ENCODE data around the gene SLCO3A1. TPM values are rescaled to one million over a fixed set of nuclear protein-coding genes. Genes with fewer than 3 reads are reported as not detected.

The SLCO3A1 gene
- total RNA-seq, 1 experiment from 2014 or later = 9.1 TPM

DNA sequence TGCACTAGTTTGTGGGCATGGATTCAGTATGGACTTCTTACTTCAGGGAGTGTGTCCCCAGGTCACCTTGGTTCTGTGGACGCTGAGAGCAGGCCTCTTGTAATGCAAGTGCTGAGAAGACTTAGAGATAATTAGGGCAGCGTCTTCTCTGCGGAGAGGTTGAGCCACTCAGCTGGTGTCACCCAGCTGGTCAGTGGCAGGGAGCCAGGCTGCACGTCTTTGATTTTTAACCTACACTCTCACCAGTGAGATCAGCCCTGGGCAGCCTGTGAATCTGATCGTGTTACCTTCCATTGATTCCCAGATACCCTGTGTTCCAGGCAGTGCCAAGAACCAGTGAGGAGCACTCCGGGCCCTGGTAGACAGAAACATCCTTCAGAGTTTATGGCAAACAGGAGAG, 92.6 kb downstream of the SLCO3A1 start:
- TF ChIP-seq CBFB (CRISPR knock-in tag; IDR thresholded peaks at IDR 0.05; ENCODE audit: low read depth) (no peak), NFYB (CRISPR knock-in tag; conservative IDR thresholded peaks at IDR 0.05; ENCODE audit: low read depth) (no peak), GABPB1 (CRISPR knock-in tag; IDR thresholded peaks at IDR 0.05) (no peak), NR1H2 (CRISPR knock-in tag; IDR thresholded peaks at IDR 0.05) (no peak), IRF2 (CRISPR knock-in tag; IDR thresholded peaks at IDR 0.05; ENCODE audit: borderline replicate concordance, low read depth) (no peak), FOXJ3 (CRISPR knock-in tag; IDR thresholded peaks at IDR 0.05; ENCODE audit: borderline replicate concordance) (no peak), RELA (CRISPR knock-in tag; IDR thresholded peaks at IDR 0.05; ENCODE audit: borderline replicate concordance) (no peak), GTF2I (CRISPR knock-in tag; conservative IDR thresholded peaks at IDR 0.05) (no peak), PREB (CRISPR knock-in tag; IDR thresholded peaks at IDR 0.05; ENCODE audit: borderline replicate concordance) (no peak), ZNF423 (CRISPR knock-in tag; IDR thresholded peaks at IDR 0.05) (no peak), TEAD1 (CRISPR knock-in tag; IDR thresholded peaks at IDR 0.05) (no peak), ZNF219 (CRISPR knock-in tag; IDR thresholded peaks at IDR 0.05; ENCODE audit: borderline replicate concordance) (no peak), FOXK1 (CRISPR knock-in tag; IDR thresholded peaks at IDR 0.05) (no peak)
- TF ChIP-seq, protein P1, sequence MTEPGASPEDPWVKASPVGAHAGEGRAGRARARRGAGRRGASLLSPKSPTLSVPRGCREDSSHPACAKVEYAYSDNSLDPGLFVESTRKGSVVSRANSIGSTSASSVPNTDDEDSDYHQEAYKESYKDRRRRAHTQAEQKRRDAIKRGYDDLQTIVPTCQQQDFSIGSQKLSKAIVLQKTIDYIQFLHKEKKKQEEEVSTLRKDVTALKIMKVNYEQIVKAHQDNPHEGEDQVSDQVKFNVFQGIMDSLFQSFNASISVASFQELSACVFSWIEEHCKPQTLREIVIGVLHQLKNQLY (CRISPR knock-in tag; IDR thresholded peaks at IDR 0.05) = no peak
- TF ChIP-seq, protein P2, sequence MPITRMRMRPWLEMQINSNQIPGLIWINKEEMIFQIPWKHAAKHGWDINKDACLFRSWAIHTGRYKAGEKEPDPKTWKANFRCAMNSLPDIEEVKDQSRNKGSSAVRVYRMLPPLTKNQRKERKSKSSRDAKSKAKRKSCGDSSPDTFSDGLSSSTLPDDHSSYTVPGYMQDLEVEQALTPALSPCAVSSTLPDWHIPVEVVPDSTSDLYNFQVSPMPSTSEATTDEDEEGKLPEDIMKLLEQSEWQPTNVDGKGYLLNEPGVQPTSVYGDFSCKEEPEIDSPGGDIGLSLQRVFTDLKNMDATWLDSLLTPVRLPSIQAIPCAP (CRISPR knock-in tag; IDR thresholded peaks at IDR 0.05) = no peak
- ChIA-PET CTCF (no interaction called here), POLR2A (no interaction called here)
- H3K4me1 Mint-ChIP-seq = peaks cover 64% of the 10 kb centered on the region
- no peak for DNase-seq (ENCODE audit: low spot score)
- H3K27me3 Mint-ChIP-seq (ENCODE audit: low read depth) = no peaks in the 10 kb centered on the region
- H3K4me3 Mint-ChIP-seq = no peak overlapping the region
- ATAC-seq = no peak
- no peak overlapping the region for H3K27ac Mint-ChIP-seq
- H3K36me3 Mint-ChIP-seq = 0 out of 2 replicates have a peak, but pooled peaks cover 4% of the 10 kb centered on the region
- H3K9me3 Mint-ChIP-seq = peaks cover 5% of the 10 kb centered on the region

GRCh38 chr15:91946581-91947292, 93.2 kb downstream of the SLCO3A1 start:
- no peak overlapping the region for H3K4me3 Mint-ChIP-seq
- H3K36me3 Mint-ChIP-seq = 0 out of 2 replicates have a peak, but pooled peaks cover 4% of the 10 kb centered on the region
- H3K27me3 Mint-ChIP-seq (ENCODE audit: low read depth) = no peaks in the 10 kb centered on the region
- ChIA-PET CTCF (interaction anchor here (0.8 to 2.6 kb wide), 16 partner anchors 16 to 616 kb away, joined by 3 to 20 read pairs (median 4); partner anchors contain the start of gene SLCO3A1), POLR2A (no interaction called here)
- ATAC-seq (peak; percentile 40), DNase-seq (ENCODE audit: low spot score) (no peak)
- peaks cover 63% of the 10 kb centered on the region for H3K4me1 Mint-ChIP-seq
- no peak overlapping the region for H3K27ac Mint-ChIP-seq
- TF ChIP-seq NFATC4 (CRISPR knock-in tag; IDR thresholded peaks at IDR 0.05) (no peak), ZNF416 (CRISPR knock-in tag; IDR thresholded peaks at IDR 0.05) (no peak), PRRX2 (CRISPR knock-in tag; IDR thresholded peaks at IDR 0.05) (no peak), ESRRA (CRISPR knock-in tag; IDR thresholded peaks at IDR 0.05; ENCODE audit: borderline replicate concordance) (no peak), FOXP1 (CRISPR knock-in tag; IDR thresholded peaks at IDR 0.05; ENCODE audit: borderline replicate concordance) (no peak), PREB (CRISPR knock-in tag; IDR thresholded peaks at IDR 0.05; ENCODE audit: borderline replicate concordance) (no peak), ZNF671 (CRISPR knock-in tag; IDR thresholded peaks at IDR 0.05) (no peak), ARID4B (CRISPR knock-in tag; IDR thresholded peaks at IDR 0.05; ENCODE audit: borderline replicate concordance) (no peak), SMAD3 (CRISPR knock-in tag; IDR thresholded peaks at IDR 0.05; ENCODE audit: borderline replicate concordance) (no peak)
- TF ChIP-seq, protein P3, sequence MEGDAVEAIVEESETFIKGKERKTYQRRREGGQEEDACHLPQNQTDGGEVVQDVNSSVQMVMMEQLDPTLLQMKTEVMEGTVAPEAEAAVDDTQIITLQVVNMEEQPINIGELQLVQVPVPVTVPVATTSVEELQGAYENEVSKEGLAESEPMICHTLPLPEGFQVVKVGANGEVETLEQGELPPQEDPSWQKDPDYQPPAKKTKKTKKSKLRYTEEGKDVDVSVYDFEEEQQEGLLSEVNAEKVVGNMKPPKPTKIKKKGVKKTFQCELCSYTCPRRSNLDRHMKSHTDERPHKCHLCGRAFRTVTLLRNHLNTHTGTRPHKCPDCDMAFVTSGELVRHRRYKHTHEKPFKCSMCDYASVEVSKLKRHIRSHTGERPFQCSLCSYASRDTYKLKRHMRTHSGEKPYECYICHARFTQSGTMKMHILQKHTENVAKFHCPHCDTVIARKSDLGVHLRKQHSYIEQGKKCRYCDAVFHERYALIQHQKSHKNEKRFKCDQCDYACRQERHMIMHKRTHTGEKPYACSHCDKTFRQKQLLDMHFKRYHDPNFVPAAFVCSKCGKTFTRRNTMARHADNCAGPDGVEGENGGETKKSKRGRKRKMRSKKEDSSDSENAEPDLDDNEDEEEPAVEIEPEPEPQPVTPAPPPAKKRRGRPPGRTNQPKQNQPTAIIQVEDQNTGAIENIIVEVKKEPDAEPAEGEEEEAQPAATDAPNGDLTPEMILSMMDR (IDR thresholded peaks at IDR 0.05) = no peak
- TF ChIP-seq, protein P4, sequence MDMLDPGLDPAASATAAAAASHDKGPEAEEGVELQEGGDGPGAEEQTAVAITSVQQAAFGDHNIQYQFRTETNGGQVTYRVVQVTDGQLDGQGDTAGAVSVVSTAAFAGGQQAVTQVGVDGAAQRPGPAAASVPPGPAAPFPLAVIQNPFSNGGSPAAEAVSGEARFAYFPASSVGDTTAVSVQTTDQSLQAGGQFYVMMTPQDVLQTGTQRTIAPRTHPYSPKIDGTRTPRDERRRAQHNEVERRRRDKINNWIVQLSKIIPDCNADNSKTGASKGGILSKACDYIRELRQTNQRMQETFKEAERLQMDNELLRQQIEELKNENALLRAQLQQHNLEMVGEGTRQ (CRISPR knock-in tag; IDR thresholded peaks at IDR 0.05) = no peak
- peaks cover 5% of the 10 kb centered on the region for H3K9me3 Mint-ChIP-seq
